HCT116 (cell line): ENCODE measurements around the gene SHISA6. TPM values are rescaled to one million over a fixed set of nuclear protein-coding genes. Genes with fewer than 3 reads are reported as not detected.

Experiments used
- ATAC-seq: fragments of 200-7000 bp; cut with Tn5 transposase; 2 replicates; pipeline ENCODE4 v1.9.1; 2020; ENCODE audit warnings: mild to moderate bottlenecking, moderate library complexity
- BruUV-seq: library from RNA; stranded (reverse); fragments of 400-500 nt; replicated peaks from 2 replicates; lab custom pipeline; 2021; lab: Mats Ljungman, UMichigan
- CTCF ChIA-PET: fragments of 300-600 bp; sonication (Branson Sonifier 250); formaldehyde crosslinking; loops from one replicate; lab custom pipeline; 2021; ENCODE audit warnings: antibody characterized with exemption; lab: Charles Lee
- POLR2A ChIA-PET: fragments of 300-600, 350-600 bp; sonication (Branson Sonifier 250); formaldehyde crosslinking; loops from one replicate; lab custom pipeline; 2021; ENCODE audit warnings: antibody characterized with exemption; lab: Charles Lee
- RAD21 ChIA-PET, 2 experiments: fragments of 300-600 bp; sonication (Branson Sonifier 250); formaldehyde crosslinking; loops; one replicate each; lab custom pipeline; 2023; ENCODE audit warnings: low total read pairs in 2 of 2; ENCODE audit not compliant: uncharacterized antibody in 2 of 2, unreplicated experiment in 2 of 2, low non-redundant PET in 1 of 2; lab: Charles Lee
- DNase-seq: peaks from one replicate; pipeline ENCODE4 v3.0.0-alpha.2; 2010; ENCODE audit warnings: low read depth, low spot score
- H2AFZ ChIP-seq: fragments of 200-600 bp; shearing (Covaris generic), sonication (generic); 2 replicates; pipeline ENCODE4 v1.6.1; 2017; ENCODE audit warnings: low read depth, mixed run types, mixed read lengths, antibody characterized with exemption, low read length; ENCODE audit not compliant: poor library complexity, severe bottlenecking
- H3K27ac ChIP-seq: 2 replicates; pipeline ENCODE4 v1.5.1; 2012; ENCODE audit warnings: low read depth, low read length
- H3K27me3 ChIP-seq: fragments of 200-600 bp; sonication (generic); 2 replicates; pipeline ENCODE4 v1.6.1; 2016; ENCODE audit warnings: mixed run types, low read length, mixed read lengths; ENCODE audit not compliant: insufficient read depth
- H3K36me3 ChIP-seq, 2 experiments: fragments of 200-500 bp in 1 of 2; fragments of 200-600 bp in 1 of 2; sonication (Bioruptor generic) in 1 of 2; sonication (generic) in 1 of 2; 2 replicates each; pipeline versions ENCODE4 v1.5.1 to v1.6.1; 2014 to 2016; ENCODE audit warnings: low read length in 2 of 2, inconsistent platforms in 1 of 2, mixed read lengths in 1 of 2, mixed run types in 1 of 2; ENCODE audit not compliant: insufficient read depth in 2 of 2, control insufficient read depth in 1 of 2
- H3K4me1 ChIP-seq, 2 experiments: fragments of 200-600 bp in 1 of 2; sonication (generic) in 1 of 2; 2 replicates each; pipeline versions ENCODE4 v1.5.1 to v1.6.1; 2012 to 2017; ENCODE audit warnings: low read length in 2 of 2, inconsistent platforms in 1 of 2, mild to moderate bottlenecking in 1 of 2, mixed read lengths in 1 of 2, mixed run types in 1 of 2, moderate library complexity in 1 of 2; ENCODE audit not compliant: insufficient read depth in 2 of 2, control insufficient read depth in 1 of 2
- H3K4me2 ChIP-seq: fragments of 200-600 bp; sonication (generic); 2 replicates; pipeline ENCODE4 v1.6.1; 2017; ENCODE audit warnings: mixed run types, low read length, mixed read lengths
- H3K4me3 ChIP-seq, 2 experiments: fragments of 200-600 bp in 1 of 2; sonication (generic) in 1 of 2; replicated peaks in 1 of 2; 2 replicates each; pipeline ENCODE4 v1.5.1; 2011 to 2016; ENCODE audit warnings: low read length in 2 of 2, control low read depth in 1 of 2, low read depth in 1 of 2, mild to moderate bottlenecking in 1 of 2, mixed read lengths in 1 of 2, mixed run types in 1 of 2
- H3K79me2 ChIP-seq: fragments of 200-600 bp; sonication (generic); 2 replicates; pipeline ENCODE4 v1.6.1; 2017; ENCODE audit warnings: mild to moderate bottlenecking, mixed run types, low read length, moderate library complexity, mixed read lengths; ENCODE audit not compliant: insufficient read depth
- H3K9ac ChIP-seq: fragments of 200-600 bp; sonication (generic); 2 replicates; pipeline ENCODE4 v1.6.1; 2016; ENCODE audit warnings: low read length, mixed read lengths
- H3K9me2 ChIP-seq: fragments of 200-600 bp; sonication (generic), shearing (Covaris generic); 2 replicates; pipeline ENCODE4 v1.6.1; 2017; ENCODE audit warnings: mixed run types, mild to moderate bottlenecking, moderate library complexity; ENCODE audit not compliant: insufficient read depth
- H3K9me3 ChIP-seq, 2 experiments: fragments of 200-500 bp in 1 of 2; fragments of 200-600 bp in 1 of 2; sonication (Bioruptor generic) in 1 of 2; sonication (generic) in 1 of 2; 2 replicates each; pipeline ENCODE4 v1.6.1; 2014 to 2017; ENCODE audit warnings: low read length in 2 of 2, mixed read lengths in 2 of 2, inconsistent platforms in 1 of 2, low read depth in 1 of 2, mild to moderate bottlenecking in 1 of 2, mixed run types in 1 of 2, moderate library complexity in 1 of 2; ENCODE audit not compliant: control insufficient read depth in 1 of 2, insufficient read depth in 1 of 2
- H4K20me1 ChIP-seq: fragments of 200-600 bp; sonication (generic), shearing (Covaris generic); 2 replicates; pipeline ENCODE4 v1.6.1; 2017; ENCODE audit warnings: mixed run types, mild to moderate bottlenecking, moderate library complexity; ENCODE audit not compliant: insufficient read depth
- CBX3 ChIP-seq: IDR thresholded peaks from 2 replicates; pipeline ENCODE4 v1.6.1; 2012; ENCODE audit warnings: low read depth
- CEBPB ChIP-seq: IDR thresholded peaks from 2 replicates; pipeline ENCODE4 v1.6.1; 2012; ENCODE audit warnings: low read depth
- EZH2 ChIP-seq: fragments of 200-600 bp; sonication (generic); IDR thresholded peaks from 2 replicates; pipeline ENCODE4 v1.6.1; 2017; ENCODE audit warnings: antibody characterized with exemption, mixed run types
- JUND ChIP-seq: IDR thresholded peaks from 2 replicates; pipeline ENCODE4 v1.6.1; 2012
- MAX ChIP-seq: IDR thresholded peaks from 2 replicates; pipeline ENCODE4 v1.6.1; 2012
- POLR2A ChIP-seq: IDR thresholded peaks from 2 replicates; pipeline ENCODE4 v1.7.0; 2011; ENCODE audit warnings: borderline replicate concordance; ENCODE audit not compliant: insufficient read depth, insufficient read length; ENCODE audit errors: extremely low read depth
- RAD21 ChIP-seq: IDR thresholded peaks from 2 replicates; pipeline ENCODE4 v1.6.1; 2012; ENCODE audit warnings: low read depth, mild to moderate bottlenecking
- TCF7L2 ChIP-seq: IDR thresholded peaks from 2 replicates; pipeline ENCODE4 v1.7.0; 2011; ENCODE audit warnings: borderline replicate concordance, inconsistent platforms; ENCODE audit not compliant: insufficient read depth, insufficient read length; ENCODE audit errors: extremely low read depth
- YY1 ChIP-seq: IDR thresholded peaks from 2 replicates; pipeline ENCODE4 v1.6.1; 2011; ENCODE audit warnings: low read length, low read depth, moderate library complexity, mild to moderate bottlenecking; ENCODE audit not compliant: insufficient replicate concordance; ENCODE audit errors: extremely low read depth
- ZNF274 ChIP-seq: fragments of 200-500 bp; sonication (Bioruptor generic); IDR thresholded peaks from 2 replicates; pipeline ENCODE4 v1.6.1; 2014; ENCODE audit warnings: mild to moderate bottlenecking, low read depth, low read length, inconsistent platforms
- intact Hi-C: fragments of 100-400 bp; cut with micrococcal nuclease; formaldehyde crosslinking; loops from 2 replicates; pipeline ENCODE4 v1.10.0; 2022
- total RNA-seq: library from RNA; stranded (reverse); gene quantifications from one replicate; pipeline ENCODE4 v1.2.1, GENCODE V29; 2021; ENCODE audit not compliant: unreplicated experiment
- TF ChIP-seq, protein P1 (sequence below): IDR thresholded peaks from 2 replicates; pipeline ENCODE4 v1.6.1; 2012
- TF ChIP-seq, protein P2 (sequence below), 3 experiments: fragments of 200-600 bp in 1 of 3; sonication (generic) in 1 of 3; IDR thresholded peaks in 2 of 3; conservative IDR thresholded peaks in 1 of 3; 2 replicates each; pipeline ENCODE4 v1.5.1; 2012 to 2017; ENCODE audit warnings: low read depth in 2 of 3, low read length in 2 of 3, antibody characterized with exemption in 1 of 3, borderline replicate concordance in 1 of 3, control low read depth in 1 of 3, mild to moderate bottlenecking in 1 of 3, mixed read lengths in 1 of 3, mixed run types in 1 of 3, moderate library complexity in 1 of 3; ENCODE audit not compliant: insufficient read depth in 1 of 3
- TF ChIP-seq, protein P3 (sequence below): IDR thresholded peaks from 2 replicates; pipeline ENCODE4 v1.6.1; 2011; ENCODE audit warnings: mild to moderate bottlenecking, low read length, moderate library complexity; ENCODE audit not compliant: insufficient replicate concordance; ENCODE audit errors: extremely low read depth
- TF ChIP-seq, protein P4 (sequence below): IDR thresholded peaks from 2 replicates; pipeline ENCODE4 v1.6.1; 2012; ENCODE audit warnings: low read depth

Gene SHISA6
- total RNA-seq, 1 experiment from 2014 or later, result not detected

- Histone ChIP-seq H3K27ac (no peak overlapping the region), H2AFZ (no peak overlapping the region), H3K4me1 (no peaks in the 10 kb centered on the region), H3K9ac (no peak overlapping the region), H3K9me2 (no peaks in the 10 kb centered on the region)
- POLR2A ChIA-PET, result no interaction called here
- BruUV-seq, result no TSS peak
- TF ChIP-seq POLR2A (no peak), RAD21 (no peak), EZH2 (no peak), TCF7L2 (no peak), CBX3 (no peak), CEBPB (no peak), ZNF274 (no peak), MAX (no peak), YY1 (no peak), JUND (no peak)
- TF ChIP-seq, protein P1, sequence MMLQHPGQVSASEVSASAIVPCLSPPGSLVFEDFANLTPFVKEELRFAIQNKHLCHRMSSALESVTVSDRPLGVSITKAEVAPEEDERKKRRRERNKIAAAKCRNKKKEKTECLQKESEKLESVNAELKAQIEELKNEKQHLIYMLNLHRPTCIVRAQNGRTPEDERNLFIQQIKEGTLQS, result no peak
- TF ChIP-seq, protein P2, sequence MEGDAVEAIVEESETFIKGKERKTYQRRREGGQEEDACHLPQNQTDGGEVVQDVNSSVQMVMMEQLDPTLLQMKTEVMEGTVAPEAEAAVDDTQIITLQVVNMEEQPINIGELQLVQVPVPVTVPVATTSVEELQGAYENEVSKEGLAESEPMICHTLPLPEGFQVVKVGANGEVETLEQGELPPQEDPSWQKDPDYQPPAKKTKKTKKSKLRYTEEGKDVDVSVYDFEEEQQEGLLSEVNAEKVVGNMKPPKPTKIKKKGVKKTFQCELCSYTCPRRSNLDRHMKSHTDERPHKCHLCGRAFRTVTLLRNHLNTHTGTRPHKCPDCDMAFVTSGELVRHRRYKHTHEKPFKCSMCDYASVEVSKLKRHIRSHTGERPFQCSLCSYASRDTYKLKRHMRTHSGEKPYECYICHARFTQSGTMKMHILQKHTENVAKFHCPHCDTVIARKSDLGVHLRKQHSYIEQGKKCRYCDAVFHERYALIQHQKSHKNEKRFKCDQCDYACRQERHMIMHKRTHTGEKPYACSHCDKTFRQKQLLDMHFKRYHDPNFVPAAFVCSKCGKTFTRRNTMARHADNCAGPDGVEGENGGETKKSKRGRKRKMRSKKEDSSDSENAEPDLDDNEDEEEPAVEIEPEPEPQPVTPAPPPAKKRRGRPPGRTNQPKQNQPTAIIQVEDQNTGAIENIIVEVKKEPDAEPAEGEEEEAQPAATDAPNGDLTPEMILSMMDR (IDR thresholded peaks at IDR 0.05 in 2 of 3, conservative IDR thresholded peaks at IDR 0.05 in 1 of 3; ENCODE audit: borderline replicate concordance in 1 of 3, insufficient read depth in 1 of 3, low read depth in 2 of 3, low read length in 2 of 3), result no peak
- TF ChIP-seq, protein P3, sequence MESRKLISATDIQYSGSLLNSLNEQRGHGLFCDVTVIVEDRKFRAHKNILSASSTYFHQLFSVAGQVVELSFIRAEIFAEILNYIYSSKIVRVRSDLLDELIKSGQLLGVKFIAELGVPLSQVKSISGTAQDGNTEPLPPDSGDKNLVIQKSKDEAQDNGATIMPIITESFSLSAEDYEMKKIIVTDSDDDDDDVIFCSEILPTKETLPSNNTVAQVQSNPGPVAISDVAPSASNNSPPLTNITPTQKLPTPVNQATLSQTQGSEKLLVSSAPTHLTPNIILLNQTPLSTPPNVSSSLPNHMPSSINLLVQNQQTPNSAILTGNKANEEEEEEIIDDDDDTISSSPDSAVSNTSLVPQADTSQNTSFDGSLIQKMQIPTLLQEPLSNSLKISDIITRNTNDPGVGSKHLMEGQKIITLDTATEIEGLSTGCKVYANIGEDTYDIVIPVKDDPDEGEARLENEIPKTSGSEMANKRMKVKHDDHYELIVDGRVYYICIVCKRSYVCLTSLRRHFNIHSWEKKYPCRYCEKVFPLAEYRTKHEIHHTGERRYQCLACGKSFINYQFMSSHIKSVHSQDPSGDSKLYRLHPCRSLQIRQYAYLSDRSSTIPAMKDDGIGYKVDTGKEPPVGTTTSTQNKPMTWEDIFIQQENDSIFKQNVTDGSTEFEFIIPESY, result no peak
- TF ChIP-seq, protein P4, sequence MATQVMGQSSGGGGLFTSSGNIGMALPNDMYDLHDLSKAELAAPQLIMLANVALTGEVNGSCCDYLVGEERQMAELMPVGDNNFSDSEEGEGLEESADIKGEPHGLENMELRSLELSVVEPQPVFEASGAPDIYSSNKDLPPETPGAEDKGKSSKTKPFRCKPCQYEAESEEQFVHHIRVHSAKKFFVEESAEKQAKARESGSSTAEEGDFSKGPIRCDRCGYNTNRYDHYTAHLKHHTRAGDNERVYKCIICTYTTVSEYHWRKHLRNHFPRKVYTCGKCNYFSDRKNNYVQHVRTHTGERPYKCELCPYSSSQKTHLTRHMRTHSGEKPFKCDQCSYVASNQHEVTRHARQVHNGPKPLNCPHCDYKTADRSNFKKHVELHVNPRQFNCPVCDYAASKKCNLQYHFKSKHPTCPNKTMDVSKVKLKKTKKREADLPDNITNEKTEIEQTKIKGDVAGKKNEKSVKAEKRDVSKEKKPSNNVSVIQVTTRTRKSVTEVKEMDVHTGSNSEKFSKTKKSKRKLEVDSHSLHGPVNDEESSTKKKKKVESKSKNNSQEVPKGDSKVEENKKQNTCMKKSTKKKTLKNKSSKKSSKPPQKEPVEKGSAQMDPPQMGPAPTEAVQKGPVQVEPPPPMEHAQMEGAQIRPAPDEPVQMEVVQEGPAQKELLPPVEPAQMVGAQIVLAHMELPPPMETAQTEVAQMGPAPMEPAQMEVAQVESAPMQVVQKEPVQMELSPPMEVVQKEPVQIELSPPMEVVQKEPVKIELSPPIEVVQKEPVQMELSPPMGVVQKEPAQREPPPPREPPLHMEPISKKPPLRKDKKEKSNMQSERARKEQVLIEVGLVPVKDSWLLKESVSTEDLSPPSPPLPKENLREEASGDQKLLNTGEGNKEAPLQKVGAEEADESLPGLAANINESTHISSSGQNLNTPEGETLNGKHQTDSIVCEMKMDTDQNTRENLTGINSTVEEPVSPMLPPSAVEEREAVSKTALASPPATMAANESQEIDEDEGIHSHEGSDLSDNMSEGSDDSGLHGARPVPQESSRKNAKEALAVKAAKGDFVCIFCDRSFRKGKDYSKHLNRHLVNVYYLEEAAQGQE, result no peak
- TF ChIP-seq, all 23 proteins: peak for 0
- ATAC-seq (no peak), DNase-seq (no peak)
- Histone ChIP-seq H3K79me2 (no peaks in the 10 kb centered on the region), H3K27me3 (no peaks in the 10 kb centered on the region), H3K36me3 (no peaks in the 10 kb centered on the region), H3K9me3 (peaks cover 0 to 31% of the 10 kb centered on the region in 2 experiments; a peak in 2 of 4 replicates), H4K20me1 (no peaks in the 10 kb centered on the region), H3K4me2 (no peak overlapping the region), H3K4me3 (no peak overlapping the region)
- CTCF ChIA-PET, result no interaction called here
- RAD21 ChIA-PET, result no interaction called here
- intact Hi-C loops, result no loop called here
Measured at GRCh38 chr17:11221721-11222120, 19.3 kb upstream of the SHISA6 start.
